HG02970 (cell line): ENCODE measurements around the gene PRDM7.
"Not testable (repeated sequence)": the region's sequence is repeated elsewhere in the genome, so short reads cannot be mapped to it uniquely, and the experiment has no call there.

Experiments used
- ATAC-seq: cut with Tn5 transposase; IDR thresholded peaks from one replicate; pipeline ENCODE4 v1.9.1; 2021; ENCODE audit warnings: mild to moderate bottlenecking, moderate library complexity, moderate number of reproducible peaks; ENCODE audit not compliant: unreplicated experiment, low FRiP score

Gene PRDM7

GRCh38 chr16:90018652-90019542 lies 58.2 kb downstream of the PRDM7 start, which contains the start of gene DBNDD1:
Gene DBNDD1, minus strand, starts transcription at chr16:90019456. Its CDS starts 115 bp downstream, at chr16:90019341.
- no peak for ATAC-seq

DNA sequence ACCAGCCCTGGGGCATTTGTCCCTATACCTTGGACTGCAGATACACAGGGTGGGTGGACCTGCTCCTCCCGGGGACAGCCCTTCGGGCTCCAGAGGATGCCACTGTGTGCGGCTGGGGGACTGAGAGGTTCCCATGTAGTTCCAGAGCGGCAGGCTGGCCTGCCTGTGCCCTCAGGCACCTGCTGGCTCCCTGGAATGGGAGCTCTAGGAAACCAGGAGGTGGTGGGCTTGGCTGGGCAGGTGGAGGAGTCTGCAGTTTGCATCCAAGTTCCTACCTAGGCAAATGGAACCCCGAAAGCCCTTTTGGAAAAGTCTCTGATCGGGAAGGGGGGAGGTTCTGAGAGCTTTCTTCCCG lies 58.9 kb downstream of the PRDM7 start:
- ATAC-seq: no peak

DNA sequence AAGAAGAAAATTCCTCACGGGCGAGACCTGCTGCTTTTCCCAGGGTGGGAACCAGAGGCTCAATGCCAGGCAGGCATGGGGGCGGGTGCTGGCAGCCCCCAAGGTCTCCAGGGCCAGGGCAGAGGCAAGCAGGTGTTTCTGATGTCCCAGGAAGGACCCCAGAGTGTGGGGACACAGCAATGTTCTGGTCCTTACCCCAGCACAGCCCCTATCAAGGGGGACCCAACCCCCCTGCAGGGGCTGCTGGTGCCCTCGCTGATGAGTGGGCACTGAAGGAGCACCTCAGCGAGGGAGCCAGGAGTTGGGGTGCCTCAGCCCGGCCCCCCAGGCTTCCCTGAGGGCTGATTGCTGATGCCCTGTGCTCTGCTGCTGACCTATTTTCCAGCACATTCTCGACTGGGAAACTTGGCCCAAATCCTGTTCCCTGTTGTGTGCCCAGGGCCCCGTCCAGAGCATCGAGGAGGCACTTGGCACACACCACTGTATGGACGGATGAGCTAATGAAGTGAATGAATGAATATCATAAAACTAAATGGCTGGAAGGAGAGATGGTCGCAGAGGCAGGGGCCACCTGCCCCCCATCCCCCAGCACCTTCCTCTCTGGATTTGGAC lies 60.7 kb downstream of the PRDM7 start:
- ATAC-seq: no peak

DNA sequence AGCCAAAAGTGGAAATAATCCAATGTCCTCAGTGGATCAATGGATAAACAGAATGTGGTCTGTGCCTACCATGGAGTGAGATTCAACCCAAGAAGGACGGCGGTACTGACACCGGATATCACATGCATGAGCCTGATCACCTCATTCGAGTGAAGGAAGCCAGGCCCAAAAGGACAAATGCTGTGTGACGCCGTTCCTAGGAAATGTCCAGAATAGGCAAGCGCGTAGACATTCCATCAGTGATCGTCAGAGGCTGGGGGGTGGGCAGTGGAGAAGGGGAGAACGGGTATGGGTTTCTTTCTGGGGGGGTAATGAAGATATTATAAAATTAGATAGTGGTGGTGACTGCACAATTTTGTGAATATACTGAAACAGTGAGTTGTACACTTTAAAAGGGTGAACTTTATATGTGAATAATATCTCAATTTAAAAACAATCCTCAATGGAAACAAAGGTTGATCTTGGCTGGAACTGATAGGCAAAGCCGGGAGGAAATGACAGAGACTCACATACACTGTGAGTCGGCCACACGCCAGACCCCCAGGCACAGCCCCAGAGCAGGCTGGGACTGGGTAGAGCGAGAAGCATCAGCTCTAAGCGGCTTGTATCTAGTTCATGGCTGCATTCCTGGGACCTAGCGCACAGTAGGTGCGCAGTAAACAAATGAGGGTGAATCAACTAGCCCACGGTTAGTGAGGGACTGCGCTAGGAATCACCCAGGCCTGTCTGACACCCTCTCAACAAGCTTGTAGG lies 61.4 kb downstream of the PRDM7 start:
- no peak for ATAC-seq

DNA sequence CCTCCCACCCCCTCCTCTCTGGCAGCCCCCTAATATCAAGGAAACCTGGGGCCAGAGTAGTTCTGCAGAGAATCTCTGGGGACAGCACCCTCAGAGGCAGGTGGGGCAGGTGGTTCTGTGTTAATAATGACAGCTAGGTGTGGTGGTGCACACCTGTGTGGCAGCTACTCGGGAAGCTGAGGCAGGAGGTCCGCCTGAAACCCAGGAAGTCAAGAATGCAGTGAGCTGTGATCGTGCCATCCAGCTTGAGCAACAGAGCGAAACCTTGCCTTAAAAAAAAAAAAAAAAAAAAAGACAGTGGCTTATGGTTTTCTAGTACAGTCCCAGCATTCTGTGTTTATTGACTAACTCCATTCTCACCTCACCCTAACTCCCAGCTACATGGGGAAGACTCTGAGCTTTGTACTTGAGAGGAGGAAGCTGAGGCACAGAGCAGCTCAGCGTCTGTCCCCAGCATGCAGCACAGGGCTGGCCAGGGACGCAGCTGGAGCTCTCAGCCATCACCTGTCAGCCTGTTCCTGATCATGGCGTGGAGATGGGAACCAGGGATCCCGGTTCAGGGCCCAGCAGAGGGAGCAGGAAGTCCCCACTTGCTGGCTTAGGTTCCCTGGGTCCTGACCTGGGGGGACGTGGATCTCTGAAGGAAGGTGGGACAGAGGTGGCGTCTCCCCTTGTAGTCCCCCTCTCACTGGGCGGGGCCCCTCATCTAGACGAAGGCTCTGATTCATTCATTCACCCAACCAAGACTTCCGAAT lies 64.0 kb downstream of the PRDM7 start:
- ATAC-seq: no peak

GRCh38 chr16:90011908-90012501 lies 65.1 kb downstream of the PRDM7 start:
- ATAC-seq: no peak

DNA sequence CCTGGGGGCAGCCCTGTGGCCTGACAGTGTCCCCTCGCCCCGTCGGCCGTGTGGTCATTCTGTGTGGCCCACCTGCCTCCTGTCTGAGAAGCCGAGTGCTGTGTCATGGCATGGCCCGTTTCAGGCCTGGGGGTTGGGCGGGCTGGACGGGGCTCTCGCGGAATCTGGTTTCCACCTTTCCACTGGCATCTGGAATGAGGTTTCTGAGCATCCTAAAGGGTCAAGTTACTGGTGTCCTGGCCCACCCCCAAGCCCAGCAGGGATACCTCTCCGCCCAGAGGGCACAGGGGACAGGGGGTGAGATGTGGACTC lies 65.7 kb downstream of the PRDM7 start:
- no peak for ATAC-seq

DNA sequence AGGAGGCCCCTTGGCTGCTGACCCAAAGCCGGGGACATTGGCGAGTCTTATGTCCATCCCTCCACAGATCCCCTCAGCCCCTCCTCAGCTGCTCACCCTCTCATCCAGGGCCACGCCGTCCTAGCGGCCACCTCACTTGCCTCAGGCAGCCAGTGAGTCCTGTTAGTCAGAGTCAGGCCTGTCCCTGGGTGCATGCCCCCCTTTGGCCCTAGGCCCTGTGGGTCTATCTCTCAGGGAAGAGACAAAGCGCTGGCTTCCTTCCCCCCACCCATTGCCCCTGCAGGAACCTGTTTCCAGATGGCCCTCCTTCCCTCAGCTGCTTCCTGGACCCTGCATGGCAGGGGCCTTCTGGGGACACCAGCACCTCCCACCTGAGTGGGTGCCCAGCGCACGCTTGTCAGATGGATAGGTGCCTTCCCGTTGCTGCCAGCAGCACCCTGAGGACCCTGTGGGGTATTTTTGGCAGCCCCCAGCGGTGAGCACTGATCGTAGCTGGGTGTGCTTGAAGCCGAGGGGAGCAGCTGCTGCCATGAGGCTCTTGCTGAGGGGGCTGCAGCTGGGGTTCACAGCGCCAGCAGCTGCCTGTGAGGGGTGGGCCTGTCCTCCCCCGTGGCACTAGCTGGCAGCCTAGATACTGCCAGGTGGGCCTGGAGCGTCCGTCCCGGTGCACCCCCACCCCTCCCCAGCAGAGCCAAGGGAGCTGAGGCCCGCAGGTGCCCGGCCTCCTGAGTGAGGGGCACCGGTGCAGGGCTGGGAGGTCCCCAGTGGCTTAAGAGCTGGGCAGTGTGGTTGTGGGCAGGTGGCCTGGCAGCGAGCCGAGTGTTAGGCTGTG lies 66.2 kb downstream of the PRDM7 start:
- ATAC-seq: no peak

GRCh38 chr16:90009172-90009899 lies 67.8 kb downstream of the PRDM7 start:
- no peak for ATAC-seq

DNA sequence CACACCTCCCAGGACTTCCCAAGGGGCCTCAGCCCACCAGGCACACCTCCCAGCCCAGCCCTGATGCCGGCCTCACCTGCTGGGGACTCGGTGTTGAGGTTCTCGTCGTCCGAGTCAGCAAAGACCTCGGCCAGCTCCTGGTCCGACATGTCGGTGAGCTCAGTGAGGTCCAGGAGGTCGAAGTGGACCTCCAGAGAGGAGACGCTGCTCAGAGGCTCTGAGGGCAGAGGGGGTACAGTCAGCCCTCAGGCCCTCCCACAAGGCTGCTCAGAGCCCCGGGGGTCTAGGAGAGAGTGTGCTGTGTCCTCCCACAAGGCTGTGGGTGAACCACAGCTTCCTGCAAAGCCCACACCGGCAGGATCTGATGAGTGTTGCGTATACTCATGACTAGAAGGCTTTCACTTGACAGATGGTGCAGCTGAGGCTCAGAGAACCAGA lies 68.4 kb downstream of the PRDM7 start:
- ATAC-seq: no peak

GRCh38 chr16:90007635-90008234 lies 69.4 kb downstream of the PRDM7 start:
- ATAC-seq: not testable (repeated sequence)

GRCh38 chr16:90007015-90007414 lies 70.1 kb downstream of the PRDM7 start:
- ATAC-seq: no peak
